DND-41 (cell line): ENCODE measurements around the gene CTNNA1.

ENCODE experiments used
- EZH2 ChIP-seq: IDR thresholded peaks from 3 replicates; pipeline ENCODE4 v1.6.1; 2012; ENCODE audit warnings: borderline replicate concordance, low read depth, mild to moderate bottlenecking, moderate library complexity, low read length, inconsistent platforms; ENCODE audit not compliant: severe bottlenecking
- TF ChIP-seq, protein P1 (sequence below): IDR thresholded peaks from 2 replicates; pipeline ENCODE4 v1.5.1; 2012; ENCODE audit warnings: borderline replicate concordance, low read length, moderate library complexity, mild to moderate bottlenecking; ENCODE audit not compliant: poor library complexity, severe bottlenecking; ENCODE audit errors: extremely low read depth

- TF ChIP-seq, protein P1, sequence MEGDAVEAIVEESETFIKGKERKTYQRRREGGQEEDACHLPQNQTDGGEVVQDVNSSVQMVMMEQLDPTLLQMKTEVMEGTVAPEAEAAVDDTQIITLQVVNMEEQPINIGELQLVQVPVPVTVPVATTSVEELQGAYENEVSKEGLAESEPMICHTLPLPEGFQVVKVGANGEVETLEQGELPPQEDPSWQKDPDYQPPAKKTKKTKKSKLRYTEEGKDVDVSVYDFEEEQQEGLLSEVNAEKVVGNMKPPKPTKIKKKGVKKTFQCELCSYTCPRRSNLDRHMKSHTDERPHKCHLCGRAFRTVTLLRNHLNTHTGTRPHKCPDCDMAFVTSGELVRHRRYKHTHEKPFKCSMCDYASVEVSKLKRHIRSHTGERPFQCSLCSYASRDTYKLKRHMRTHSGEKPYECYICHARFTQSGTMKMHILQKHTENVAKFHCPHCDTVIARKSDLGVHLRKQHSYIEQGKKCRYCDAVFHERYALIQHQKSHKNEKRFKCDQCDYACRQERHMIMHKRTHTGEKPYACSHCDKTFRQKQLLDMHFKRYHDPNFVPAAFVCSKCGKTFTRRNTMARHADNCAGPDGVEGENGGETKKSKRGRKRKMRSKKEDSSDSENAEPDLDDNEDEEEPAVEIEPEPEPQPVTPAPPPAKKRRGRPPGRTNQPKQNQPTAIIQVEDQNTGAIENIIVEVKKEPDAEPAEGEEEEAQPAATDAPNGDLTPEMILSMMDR: no peak
- no peak for TF ChIP-seq EZH2
These were observed 157.4 kb downstream of the CTNNA1 start for GRCh38 chr5:138910546-138911185.
